ENCODE measurements around the gene LAMC1.

DNA sequence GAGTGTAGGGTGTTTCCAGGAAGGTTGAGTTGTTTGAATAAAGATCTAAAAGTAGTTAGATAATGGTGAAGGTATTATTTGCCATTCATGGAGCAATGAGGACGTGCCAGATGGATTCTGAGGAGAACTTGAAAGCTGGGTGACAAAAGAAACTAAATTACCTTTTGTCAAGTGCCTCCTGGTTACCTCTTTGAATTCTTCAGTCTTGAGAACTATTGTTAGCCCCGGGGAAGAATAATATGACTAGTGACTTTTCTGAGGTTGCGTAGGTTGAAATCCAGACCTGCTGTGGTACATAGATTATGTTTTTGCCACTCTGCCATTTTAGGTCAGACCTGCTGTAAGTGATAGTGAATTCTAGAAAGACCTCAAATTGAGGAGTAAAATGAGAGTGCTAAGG is 11.5 kb downstream of the LAMC1 start:
- no peak for TF ChIP-seq POLR2A (IDR thresholded peaks at IDR 0.05)
- TF ChIP-seq, protein P1, sequence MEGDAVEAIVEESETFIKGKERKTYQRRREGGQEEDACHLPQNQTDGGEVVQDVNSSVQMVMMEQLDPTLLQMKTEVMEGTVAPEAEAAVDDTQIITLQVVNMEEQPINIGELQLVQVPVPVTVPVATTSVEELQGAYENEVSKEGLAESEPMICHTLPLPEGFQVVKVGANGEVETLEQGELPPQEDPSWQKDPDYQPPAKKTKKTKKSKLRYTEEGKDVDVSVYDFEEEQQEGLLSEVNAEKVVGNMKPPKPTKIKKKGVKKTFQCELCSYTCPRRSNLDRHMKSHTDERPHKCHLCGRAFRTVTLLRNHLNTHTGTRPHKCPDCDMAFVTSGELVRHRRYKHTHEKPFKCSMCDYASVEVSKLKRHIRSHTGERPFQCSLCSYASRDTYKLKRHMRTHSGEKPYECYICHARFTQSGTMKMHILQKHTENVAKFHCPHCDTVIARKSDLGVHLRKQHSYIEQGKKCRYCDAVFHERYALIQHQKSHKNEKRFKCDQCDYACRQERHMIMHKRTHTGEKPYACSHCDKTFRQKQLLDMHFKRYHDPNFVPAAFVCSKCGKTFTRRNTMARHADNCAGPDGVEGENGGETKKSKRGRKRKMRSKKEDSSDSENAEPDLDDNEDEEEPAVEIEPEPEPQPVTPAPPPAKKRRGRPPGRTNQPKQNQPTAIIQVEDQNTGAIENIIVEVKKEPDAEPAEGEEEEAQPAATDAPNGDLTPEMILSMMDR (IDR thresholded peaks at IDR 0.05) = no peak
